Measurements from ENCODE around the gene MRPS30.

GRCh38 chr5:44787731-44788130 is 21.0 kb upstream of the MRPS30 start:
- no peak for TF ChIP-seq CTCF (IDR thresholded peaks at IDR 0.05)
- TF ChIP-seq POLR2A (IDR thresholded peaks at IDR 0.05), result no peak

Measured in uterus (tissue), 2 donors.